ENCODE measurements around the gene DUSP1. TPM values are rescaled to one million over a fixed set of nuclear protein-coding genes. Genes with fewer than 3 reads are reported as not detected.

The DUSP1 gene
- total and polyA plus RNA-seq, 10 of the 15 experiments (the other 5 are each of a cell fraction or from before 2014, with no cell fraction given) = 1.4 to 6.2 (median 3.9) TPM

DNA sequence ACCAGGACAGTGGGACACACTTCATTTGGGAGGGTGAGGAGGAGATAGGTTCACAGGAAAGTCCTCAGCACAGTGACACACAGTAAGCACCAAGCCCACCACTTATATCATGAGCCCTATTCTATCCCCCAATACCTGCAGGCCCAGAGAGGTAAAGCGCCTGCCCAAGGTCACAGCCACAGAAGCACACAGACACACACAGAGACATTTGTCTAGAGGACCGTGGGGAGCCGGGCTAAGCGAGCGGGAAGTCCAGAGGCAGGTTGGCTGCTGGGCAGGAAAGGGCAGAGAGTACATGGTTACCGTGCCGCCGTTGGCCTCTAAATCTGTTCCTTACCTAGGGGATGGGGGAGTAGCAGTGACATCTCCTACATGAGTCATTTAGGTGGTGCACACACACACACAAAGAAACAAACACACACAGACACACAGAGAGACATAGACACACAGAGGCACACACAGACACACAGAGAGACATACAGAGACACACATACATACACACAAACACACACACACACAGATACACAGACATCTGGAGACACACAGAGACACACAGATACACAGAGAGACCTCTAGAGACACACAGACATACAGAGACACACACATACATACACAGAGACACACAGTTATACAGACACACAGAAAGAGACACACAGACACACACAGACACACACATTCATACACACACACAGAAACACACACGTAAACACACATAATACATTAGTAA lies 15.9 kb upstream of the DUSP1 start:
- FAIRE-seq = no peak
- ATAC-seq = no peak
- Histone ChIP-seq H3K4me2 (ENCODE audit: control insufficient read depth, insufficient read depth) (no peak overlapping the region), H2AFZ (ENCODE audit: control insufficient read depth, low read depth, low read length) (no peak overlapping the region), H3K36me3 (ENCODE audit: control insufficient read depth in 2 of 2, insufficient read depth in 2 of 2, low read length in 1 of 2) (no peaks in the 10 kb centered on the region), H3K4me3 (no peak overlapping the region), H3K79me2 (ENCODE audit: control insufficient read depth, insufficient read depth, low read length) (no peaks in the 10 kb centered on the region), H3K9me3 (replicated peaks; ENCODE audit: control insufficient read depth, insufficient read depth, low read length) (no peaks in the 10 kb centered on the region), H4K20me1 (ENCODE audit: control insufficient read depth, insufficient read depth) (no peaks in the 10 kb centered on the region), H3K9ac (ENCODE audit: control insufficient read depth, insufficient read depth, low read length) (no peak overlapping the region), H3K27me3 (replicated peaks in 1 of 2; ENCODE audit: control insufficient read depth in 2 of 2, insufficient read depth in 2 of 2, low read length in 1 of 2) (no peaks in the 10 kb centered on the region), H3K27ac (ENCODE audit: control insufficient read depth, insufficient read depth) (no peak overlapping the region), H3K4me1 (ENCODE audit: control insufficient read depth, insufficient read depth, low read length) (peaks cover 3% of the 10 kb centered on the region; the same call in 1 of the 2 replicates)
- 89% methylated on average over 9 of the region's 9 CpGs for WGBS (ENCODE audit: insufficient coverage, insufficient replicate concordance, low lambda C conversion rate, missing lambda C conversion rate)
- DNase-seq (ENCODE audit: low read depth, low spot score) = no peak
- intact Hi-C loops (cut with micrococcal nuclease; ENCODE audit: unreplicated experiment) = no loop called here
- no TSS peak for BruUV-seq (replicated peaks)
- TF ChIP-seq BACH1 (IDR thresholded peaks at IDR 0.05; ENCODE audit: borderline replicate concordance) (no peak), NFIC (IDR thresholded peaks at IDR 0.05; ENCODE audit: low read depth, low read length) (no peak), MXI1 (IDR thresholded peaks at IDR 0.05; ENCODE audit: low read depth, low read length) (no peak)
- TF ChIP-seq, protein P1, sequence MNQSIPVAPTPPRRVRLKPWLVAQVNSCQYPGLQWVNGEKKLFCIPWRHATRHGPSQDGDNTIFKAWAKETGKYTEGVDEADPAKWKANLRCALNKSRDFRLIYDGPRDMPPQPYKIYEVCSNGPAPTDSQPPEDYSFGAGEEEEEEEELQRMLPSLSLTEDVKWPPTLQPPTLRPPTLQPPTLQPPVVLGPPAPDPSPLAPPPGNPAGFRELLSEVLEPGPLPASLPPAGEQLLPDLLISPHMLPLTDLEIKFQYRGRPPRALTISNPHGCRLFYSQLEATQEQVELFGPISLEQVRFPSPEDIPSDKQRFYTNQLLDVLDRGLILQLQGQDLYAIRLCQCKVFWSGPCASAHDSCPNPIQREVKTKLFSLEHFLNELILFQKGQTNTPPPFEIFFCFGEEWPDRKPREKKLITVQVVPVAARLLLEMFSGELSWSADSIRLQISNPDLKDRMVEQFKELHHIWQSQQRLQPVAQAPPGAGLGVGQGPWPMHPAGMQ (IDR thresholded peaks at IDR 0.05; ENCODE audit: borderline replicate concordance) = no peak
- TF ChIP-seq, protein P2, sequence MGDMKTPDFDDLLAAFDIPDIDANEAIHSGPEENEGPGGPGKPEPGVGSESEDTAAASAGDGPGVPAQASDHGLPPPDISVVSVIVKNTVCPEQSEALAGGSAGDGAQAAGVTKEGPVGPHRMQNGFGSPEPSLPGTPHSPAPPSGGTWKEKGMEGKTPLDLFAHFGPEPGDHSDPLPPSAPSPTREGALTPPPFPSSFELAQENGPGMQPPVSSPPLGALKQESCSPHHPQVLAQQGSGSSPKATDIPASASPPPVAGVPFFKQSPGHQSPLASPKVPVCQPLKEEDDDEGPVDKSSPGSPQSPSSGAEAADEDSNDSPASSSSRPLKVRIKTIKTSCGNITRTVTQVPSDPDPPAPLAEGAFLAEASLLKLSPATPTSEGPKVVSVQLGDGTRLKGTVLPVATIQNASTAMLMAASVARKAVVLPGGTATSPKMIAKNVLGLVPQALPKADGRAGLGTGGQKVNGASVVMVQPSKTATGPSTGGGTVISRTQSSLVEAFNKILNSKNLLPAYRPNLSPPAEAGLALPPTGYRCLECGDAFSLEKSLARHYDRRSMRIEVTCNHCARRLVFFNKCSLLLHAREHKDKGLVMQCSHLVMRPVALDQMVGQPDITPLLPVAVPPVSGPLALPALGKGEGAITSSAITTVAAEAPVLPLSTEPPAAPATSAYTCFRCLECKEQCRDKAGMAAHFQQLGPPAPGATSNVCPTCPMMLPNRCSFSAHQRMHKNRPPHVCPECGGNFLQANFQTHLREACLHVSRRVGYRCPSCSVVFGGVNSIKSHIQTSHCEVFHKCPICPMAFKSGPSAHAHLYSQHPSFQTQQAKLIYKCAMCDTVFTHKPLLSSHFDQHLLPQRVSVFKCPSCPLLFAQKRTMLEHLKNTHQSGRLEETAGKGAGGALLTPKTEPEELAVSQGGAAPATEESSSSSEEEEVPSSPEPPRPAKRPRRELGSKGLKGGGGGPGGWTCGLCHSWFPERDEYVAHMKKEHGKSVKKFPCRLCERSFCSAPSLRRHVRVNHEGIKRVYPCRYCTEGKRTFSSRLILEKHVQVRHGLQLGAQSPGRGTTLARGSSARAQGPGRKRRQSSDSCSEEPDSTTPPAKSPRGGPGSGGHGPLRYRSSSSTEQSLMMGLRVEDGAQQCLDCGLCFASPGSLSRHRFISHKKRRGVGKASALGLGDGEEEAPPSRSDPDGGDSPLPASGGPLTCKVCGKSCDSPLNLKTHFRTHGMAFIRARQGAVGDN (IDR thresholded peaks at IDR 0.05) = no peak
- RAD21 ChIA-PET (ENCODE audit: unreplicated experiment) = no interaction called here
- SMC1A ChIA-PET (ENCODE audit: uncharacterized antibody, unreplicated experiment) = no interaction called here
- in situ Hi-C loops (cut with MboI) = no loop called here
- CTCF ChIA-PET = interaction anchor here (0.7 kb wide), 1 partner anchor 9 kb away, joined by 3 read pairs; no protein-coding TSS in a partner anchor
- POLR2A ChIA-PET = no interaction called here

Data from GM12878 (cell line).